Testis (tissue), 2 donors: Measurements from ENCODE around the gene MAP4K4.

Experiments used
- CTCF ChIP-seq, 3 experiments: fragments of 450-650 bp in 2 of 3; fragments of 200-600 bp in 1 of 3; sonication (generic) in 1 of 3; IDR thresholded peaks; one replicate each; pipeline ENCODE4 v1.5.1; 2016 to 2019; ENCODE audit warnings: antibody characterized with exemption in 3 of 3, mild to moderate bottlenecking in 2 of 3, moderate library complexity in 1 of 3
- POLR2A ChIP-seq: fragments of 450-650 bp; IDR thresholded peaks from one replicate; pipeline ENCODE4 v1.6.1; 2017; ENCODE audit warnings: antibody characterized with exemption, mild to moderate bottlenecking, moderate library complexity

GRCh38 chr2:101860782-101861181, 163.3 kb downstream of the MAP4K4 start:
- TF ChIP-seq CTCF (IDR thresholded peaks at IDR 0.05): no peak
- TF ChIP-seq POLR2A: no peak
